ENCODE results near the gene WHRN. TPM values are rescaled to one million over a fixed set of nuclear protein-coding genes. Genes with fewer than 3 reads are reported as not detected.

Gene WHRN
- total and polyA plus RNA-seq, 2 of the 13 experiments (the other 11 are each of a cell fraction or from before 2014, with no cell fraction given), result 2.3 to 5.3 TPM

DNA sequence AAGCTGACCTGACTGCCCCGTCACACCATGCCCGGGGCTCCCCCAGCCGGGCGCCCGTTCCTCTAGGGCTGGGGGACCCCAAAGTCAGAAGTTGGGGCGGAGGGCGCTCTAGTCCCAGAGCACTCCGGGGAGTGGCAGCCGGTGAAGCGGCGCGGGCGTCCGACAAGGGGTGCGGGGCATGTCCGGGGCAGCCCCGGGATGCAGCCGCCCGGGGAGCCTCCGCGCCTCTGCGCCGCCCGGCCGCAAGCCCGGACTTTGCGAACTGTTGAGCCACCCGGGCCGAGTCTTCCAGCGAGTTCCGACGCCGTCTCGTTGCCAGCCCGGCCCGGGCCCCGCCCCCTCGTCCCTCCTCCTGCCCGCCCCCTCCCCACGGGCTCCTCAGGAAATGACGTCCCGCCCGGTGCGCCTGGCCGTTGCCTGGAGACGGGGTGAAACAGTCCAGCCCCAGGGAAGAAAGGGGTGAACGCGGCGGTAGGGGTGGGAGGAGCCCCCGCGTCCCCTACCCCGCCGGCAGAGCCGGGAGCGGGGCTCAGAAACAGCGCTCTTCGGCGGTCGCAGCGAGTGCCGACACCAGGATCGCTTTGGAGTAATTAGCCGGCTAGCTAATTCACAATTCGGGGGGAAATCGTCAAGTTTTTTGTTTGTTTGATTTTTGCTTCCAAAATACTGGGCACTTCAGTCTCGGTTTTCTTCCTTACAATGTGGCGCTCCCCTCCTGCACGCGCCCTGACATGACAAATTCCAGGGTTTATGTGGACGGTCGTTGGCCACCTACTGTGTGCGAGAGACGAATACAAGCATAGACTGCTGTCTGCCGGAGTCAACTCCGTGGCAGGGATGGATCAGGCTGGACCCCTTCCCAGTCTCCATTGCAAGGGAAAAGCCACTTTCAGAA is at the start of gene WHRN (continued):
- TF ChIP-seq, protein P1, sequence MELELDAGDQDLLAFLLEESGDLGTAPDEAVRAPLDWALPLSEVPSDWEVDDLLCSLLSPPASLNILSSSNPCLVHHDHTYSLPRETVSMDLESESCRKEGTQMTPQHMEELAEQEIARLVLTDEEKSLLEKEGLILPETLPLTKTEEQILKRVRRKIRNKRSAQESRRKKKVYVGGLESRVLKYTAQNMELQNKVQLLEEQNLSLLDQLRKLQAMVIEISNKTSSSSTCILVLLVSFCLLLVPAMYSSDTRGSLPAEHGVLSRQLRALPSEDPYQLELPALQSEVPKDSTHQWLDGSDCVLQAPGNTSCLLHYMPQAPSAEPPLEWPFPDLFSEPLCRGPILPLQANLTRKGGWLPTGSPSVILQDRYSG (CRISPR knock-in tag; IDR thresholded peaks at IDR 0.05), result no peak
- TF ChIP-seq ZNF616 (CRISPR knock-in tag; IDR thresholded peaks at IDR 0.05; ENCODE audit: low read depth), result no peak
- TF ChIP-seq, protein P2, sequence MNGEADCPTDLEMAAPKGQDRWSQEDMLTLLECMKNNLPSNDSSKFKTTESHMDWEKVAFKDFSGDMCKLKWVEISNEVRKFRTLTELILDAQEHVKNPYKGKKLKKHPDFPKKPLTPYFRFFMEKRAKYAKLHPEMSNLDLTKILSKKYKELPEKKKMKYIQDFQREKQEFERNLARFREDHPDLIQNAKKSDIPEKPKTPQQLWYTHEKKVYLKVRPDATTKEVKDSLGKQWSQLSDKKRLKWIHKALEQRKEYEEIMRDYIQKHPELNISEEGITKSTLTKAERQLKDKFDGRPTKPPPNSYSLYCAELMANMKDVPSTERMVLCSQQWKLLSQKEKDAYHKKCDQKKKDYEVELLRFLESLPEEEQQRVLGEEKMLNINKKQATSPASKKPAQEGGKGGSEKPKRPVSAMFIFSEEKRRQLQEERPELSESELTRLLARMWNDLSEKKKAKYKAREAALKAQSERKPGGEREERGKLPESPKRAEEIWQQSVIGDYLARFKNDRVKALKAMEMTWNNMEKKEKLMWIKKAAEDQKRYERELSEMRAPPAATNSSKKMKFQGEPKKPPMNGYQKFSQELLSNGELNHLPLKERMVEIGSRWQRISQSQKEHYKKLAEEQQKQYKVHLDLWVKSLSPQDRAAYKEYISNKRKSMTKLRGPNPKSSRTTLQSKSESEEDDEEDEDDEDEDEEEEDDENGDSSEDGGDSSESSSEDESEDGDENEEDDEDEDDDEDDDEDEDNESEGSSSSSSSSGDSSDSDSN (CRISPR knock-in tag; IDR thresholded peaks at IDR 0.05), result peak; percentile 65; the same call in 1 of the 2 replicates
- peak; percentile 63 for TF ChIP-seq ASH2L (IDR thresholded peaks at IDR 0.05; ENCODE audit: insufficient read length, low read depth, low read length)
- TF ChIP-seq ZNF17 (CRISPR knock-in tag; IDR thresholded peaks at IDR 0.05), result no peak
- TF ChIP-seq MIXL1 (CRISPR knock-in tag; IDR thresholded peaks at IDR 0.05), result no peak
- TF ChIP-seq NRL (CRISPR knock-in tag; IDR thresholded peaks at IDR 0.05; ENCODE audit: borderline replicate concordance), result no peak
- peak; percentile 92 for TF ChIP-seq ZKSCAN1 (IDR thresholded peaks at IDR 0.05; ENCODE audit: low read length)
- no peak for TF ChIP-seq PHF21A (CRISPR knock-in tag; IDR thresholded peaks at IDR 0.05)
- no peak for TF ChIP-seq REPIN1 (CRISPR knock-in tag; IDR thresholded peaks at IDR 0.05; ENCODE audit: borderline replicate concordance, low read depth)
- TF ChIP-seq ZNF256 (CRISPR knock-in tag; conservative IDR thresholded peaks at IDR 0.05), result no peak
- TF ChIP-seq, protein P3, sequence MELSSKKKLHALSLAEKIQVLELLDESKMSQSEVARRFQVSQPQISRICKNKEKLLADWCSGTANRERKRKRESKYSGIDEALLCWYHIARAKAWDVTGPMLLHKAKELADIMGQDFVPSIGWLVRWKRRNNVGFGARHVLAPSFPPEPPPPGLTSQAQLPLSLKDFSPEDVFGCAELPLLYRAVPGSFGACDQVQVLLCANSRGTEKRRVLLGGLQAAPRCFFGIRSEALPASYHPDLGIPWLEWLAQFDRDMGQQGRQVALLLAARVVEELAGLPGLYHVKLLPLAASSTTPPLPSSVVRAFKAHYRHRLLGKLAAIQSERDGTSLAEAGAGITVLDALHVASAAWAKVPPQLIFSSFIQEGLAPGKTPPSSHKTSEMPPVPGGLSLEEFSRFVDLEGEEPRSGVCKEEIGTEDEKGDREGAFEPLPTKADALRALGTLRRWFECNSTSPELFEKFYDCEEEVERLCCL (CRISPR knock-in tag; IDR thresholded peaks at IDR 0.05; ENCODE audit: borderline replicate concordance), result no peak
- no peak for TF ChIP-seq AGO2 (optimal IDR thresholded peaks at IDR 0.05; ENCODE audit: low read depth, low read length)
- no peak for TF ChIP-seq KMT2B (CRISPR knock-in tag; IDR thresholded peaks at IDR 0.05)
- TF ChIP-seq GABPA (IDR thresholded peaks at IDR 0.05; ENCODE audit: low read depth, low read length), result peak; percentile 58
- peak; percentile 89 for TF ChIP-seq GABPA (CRISPR knock-in tag; IDR thresholded peaks at IDR 0.05; ENCODE audit: low read depth)
- no peak for TF ChIP-seq ZNF382 (CRISPR knock-in tag; IDR thresholded peaks at IDR 0.05; ENCODE audit: borderline replicate concordance)
- TF ChIP-seq ZNF329 (CRISPR knock-in tag; IDR thresholded peaks at IDR 0.05; ENCODE audit: low read depth), result no peak
- peak; percentile 21; the same call in 1 of the 2 replicates for TF ChIP-seq ESRRA (CRISPR knock-in tag; IDR thresholded peaks at IDR 0.05; ENCODE audit: low read depth)
- TF ChIP-seq FOXA1 (IDR thresholded peaks at IDR 0.05), result no peak
- TF ChIP-seq FOXA1 (CRISPR knock-in tag; IDR thresholded peaks at IDR 0.05), result no peak
- TF ChIP-seq AGO1 (IDR thresholded peaks at IDR 0.05; ENCODE audit: low read depth, low read length, poor library complexity, severe bottlenecking), result no peak
- TF ChIP-seq ZNF343 (CRISPR knock-in tag; IDR thresholded peaks at IDR 0.05), result no peak
- no peak for TF ChIP-seq ZNF124 (CRISPR knock-in tag; IDR thresholded peaks at IDR 0.05)
- no peak for TF ChIP-seq NFIB (CRISPR knock-in tag; IDR thresholded peaks at IDR 0.05; ENCODE audit: borderline replicate concordance)
- TF ChIP-seq KLF9 (CRISPR knock-in tag; IDR thresholded peaks at IDR 0.05; ENCODE audit: low read depth), result no peak
- no peak for TF ChIP-seq ZKSCAN5 (CRISPR knock-in tag; IDR thresholded peaks at IDR 0.05)
- TF ChIP-seq CENPT (CRISPR knock-in tag; IDR thresholded peaks at IDR 0.05; ENCODE audit: low read depth), result no peak

Measured in HepG2 (cell line).